Renal cortical epithelial cell (primary cell): Measurements from ENCODE around the gene TBR1. TPM values are rescaled to one million over a fixed set of nuclear protein-coding genes. Genes with fewer than 3 reads are reported as not detected.
A peak's percentile ranks its signal among the peaks of the same experiment; 100 is the strongest.

Experiments used
- DNase-seq: peaks from one replicate; pipeline ENCODE4 v3.0.0-alpha.2; 2011; ENCODE audit warnings: low read depth
- total RNA-seq: library from RNA; depleted of rRNA; stranded (reverse); fragments of >200 nt; gene quantifications from 2 replicates; pipeline ENCODE4 v1.2.3, GENCODE V29; 2014

Gene TBR1
- total RNA-seq, 1 donor from 2014 or later = under 0.01 TPM

GRCh38 chr2:161427664-161428587, 11.8 kb downstream of the TBR1 start:
- no peak for DNase-seq

- no peak for DNase-seq
Observed at GRCh38 chr2:161430386-161430785, 14.3 kb downstream of the TBR1 start.

- no peak for DNase-seq
Observed at GRCh38 chr2:161432107-161432506, 16.0 kb downstream of the TBR1 start.

GRCh38 chr2:161434118-161434517, 18.0 kb downstream of the TBR1 start:
- DNase-seq = no peak

- peak; percentile 49 for DNase-seq
Observed at GRCh38 chr2:161436411-161436810, 20.3 kb downstream of the TBR1 start.

- no peak for DNase-seq
Observed at GRCh38 chr2:161438598-161438997, 22.5 kb downstream of the TBR1 start.

- no peak for DNase-seq
Observed at GRCh38 chr2:161445097-161445496, 29.0 kb downstream of the TBR1 start.

- no peak for DNase-seq
Observed at GRCh38 chr2:161448431-161448830, 32.3 kb downstream of the TBR1 start.

GRCh38 chr2:161471631-161472030, 55.5 kb downstream of the TBR1 start:
- no peak for DNase-seq

GRCh38 chr2:161474920-161475319, 58.8 kb downstream of the TBR1 start:
- no peak for DNase-seq

Other genes with a start within 250 kb of the TBR1 start
- 107 and 163 TPM in 2 replicates for gene PSMD14, start 107.9 kb upstream of the TBR1 start, total RNA-seq
- gene SLC4A10, start 208.1 kb downstream of the TBR1 start, total RNA-seq = not detected in 2 replicates